Smooth muscle cell (in vitro differentiated cells): ENCODE measurements around the gene CD160. TPM values are rescaled to one million over a fixed set of nuclear protein-coding genes. Genes with fewer than 3 reads are reported as not detected.
A peak's percentile ranks its signal among the peaks of the same experiment; 100 is the strongest.

Source experiments
- DNase-seq: peaks from one replicate; lab custom pipeline; 2025; ENCODE audit not compliant: unreplicated experiment; lab: John Stamatoyannopoulos, UW
- H2AFZ ChIP-seq: fragments of 200-600 bp; sonication (generic); 2 replicates; pipeline ENCODE4 v1.6.0; 2016; ENCODE audit warnings: antibody characterized with exemption, low read depth, mild to moderate bottlenecking
- H3F3A ChIP-seq: fragments of 200-600 bp; sonication (generic); 2 replicates; pipeline ENCODE4 v1.6.0; 2017; ENCODE audit warnings: antibody characterized with exemption, low read depth
- H3K27ac ChIP-seq: fragments of 200-600 bp; sonication (generic); 2 replicates; pipeline ENCODE4 v1.5.1; 2016; ENCODE audit warnings: low read depth, mild to moderate bottlenecking
- H3K27me3 ChIP-seq: fragments of 200-600 bp; sonication (generic); 2 replicates; pipeline ENCODE4 v1.6.1; 2016; ENCODE audit warnings: low read depth, mild to moderate bottlenecking
- H3K36me3 ChIP-seq: fragments of 200-600 bp; sonication (generic); 2 replicates; pipeline ENCODE4 v1.5.1; 2016; ENCODE audit warnings: low read depth
- H3K4me1 ChIP-seq: fragments of 200-600 bp; sonication (generic); 2 replicates; pipeline ENCODE4 v1.5.1; 2016; ENCODE audit warnings: low read depth
- H3K4me2 ChIP-seq: fragments of 200-600 bp; sonication (generic); 2 replicates; pipeline ENCODE4 v1.6.0; 2016; ENCODE audit warnings: mild to moderate bottlenecking
- H3K4me3 ChIP-seq: fragments of 200-600 bp; sonication (generic); 2 replicates; pipeline ENCODE4 v1.5.1; 2016; ENCODE audit warnings: mild to moderate bottlenecking
- H3K79me2 ChIP-seq: fragments of 200-600 bp; sonication (generic); 2 replicates; pipeline ENCODE4 v1.6.0; 2016; ENCODE audit warnings: low read depth, mild to moderate bottlenecking
- H3K9ac ChIP-seq: fragments of 200-600 bp; sonication (generic); 2 replicates; pipeline ENCODE4 v1.6.0; 2016; ENCODE audit warnings: low read depth
- H3K9me3 ChIP-seq: fragments of 200-600 bp; sonication (generic); replicated peaks from 2 replicates; pipeline ENCODE4 v1.5.1; 2016; ENCODE audit warnings: low read depth
- H4K20me1 ChIP-seq: fragments of 200-600 bp; sonication (generic); 2 replicates; pipeline ENCODE4 v1.6.0; 2016; ENCODE audit warnings: low read depth
- WGBS: methylation state at CpG from one replicate; pipeline ENCODE4 v1.1.7; 2016; ENCODE audit warnings: low lambda C conversion rate; 5-methylcytosine and 5-hydroxymethylcytosine counted together
- polyA plus RNA-seq: library from polyadenylated mRNA; unstranded; fragments of >200 nt; fragmentation: Nextera tagmentation; extraction: Ambion mirVana; gene quantifications from 2 replicates; pipeline ENCODE4 v1.2.1, GENCODE V29; 2016
- total RNA-seq: library from RNA; depleted of rRNA; stranded (reverse); fragments of >200 nt; gene quantifications from 2 replicates; pipeline ENCODE4 v1.2.3, GENCODE V29; 2014
- TF ChIP-seq, protein P1 (sequence below): fragments of 200-600 bp; sonication (generic); IDR thresholded peaks from 2 replicates; pipeline ENCODE4 v1.5.1; 2017; ENCODE audit warnings: borderline replicate concordance, mild to moderate bottlenecking, antibody characterized with exemption; ENCODE audit not compliant: insufficient read depth, poor library complexity, severe bottlenecking

Gene CD160
- total and polyA plus RNA-seq, 2 experiments from 2014 or later = not detected

DNA sequence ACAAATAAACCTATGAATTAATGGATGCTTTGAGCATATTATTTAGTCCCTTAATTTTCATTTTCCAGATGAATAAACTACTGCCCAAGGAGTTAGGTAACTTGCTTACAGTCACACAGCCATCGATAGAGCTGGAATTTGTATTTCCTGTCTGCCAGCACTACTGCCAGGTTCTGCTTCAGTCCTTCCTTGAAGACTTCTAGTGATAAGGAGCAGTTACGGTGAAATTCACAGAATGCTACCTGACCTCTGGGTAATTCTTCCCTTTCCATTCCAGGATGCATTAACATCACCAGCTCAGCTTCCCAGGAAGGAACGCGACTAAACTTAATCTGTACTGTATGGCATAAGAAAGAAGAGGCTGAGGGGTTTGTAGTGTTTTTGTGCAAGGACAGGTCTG lies 11.2 kb downstream of the CD160 start:
- 88% methylated on average over 4 of the region's 4 CpGs for WGBS
- Histone ChIP-seq H3K4me2 (no peak overlapping the region), H2AFZ (no peak overlapping the region), H3K9me3 (no peaks in the 10 kb centered on the region), H3K36me3 (no peaks in the 10 kb centered on the region), H4K20me1 (no peaks in the 10 kb centered on the region), H3F3A (no peaks in the 10 kb centered on the region), H3K27ac (no peak overlapping the region), H3K9ac (no peak overlapping the region), H3K4me3 (no peak overlapping the region), H3K79me2 (no peaks in the 10 kb centered on the region), H3K4me1 (no peaks in the 10 kb centered on the region), H3K27me3 (no peaks in the 10 kb centered on the region)
- TF ChIP-seq, protein P1, sequence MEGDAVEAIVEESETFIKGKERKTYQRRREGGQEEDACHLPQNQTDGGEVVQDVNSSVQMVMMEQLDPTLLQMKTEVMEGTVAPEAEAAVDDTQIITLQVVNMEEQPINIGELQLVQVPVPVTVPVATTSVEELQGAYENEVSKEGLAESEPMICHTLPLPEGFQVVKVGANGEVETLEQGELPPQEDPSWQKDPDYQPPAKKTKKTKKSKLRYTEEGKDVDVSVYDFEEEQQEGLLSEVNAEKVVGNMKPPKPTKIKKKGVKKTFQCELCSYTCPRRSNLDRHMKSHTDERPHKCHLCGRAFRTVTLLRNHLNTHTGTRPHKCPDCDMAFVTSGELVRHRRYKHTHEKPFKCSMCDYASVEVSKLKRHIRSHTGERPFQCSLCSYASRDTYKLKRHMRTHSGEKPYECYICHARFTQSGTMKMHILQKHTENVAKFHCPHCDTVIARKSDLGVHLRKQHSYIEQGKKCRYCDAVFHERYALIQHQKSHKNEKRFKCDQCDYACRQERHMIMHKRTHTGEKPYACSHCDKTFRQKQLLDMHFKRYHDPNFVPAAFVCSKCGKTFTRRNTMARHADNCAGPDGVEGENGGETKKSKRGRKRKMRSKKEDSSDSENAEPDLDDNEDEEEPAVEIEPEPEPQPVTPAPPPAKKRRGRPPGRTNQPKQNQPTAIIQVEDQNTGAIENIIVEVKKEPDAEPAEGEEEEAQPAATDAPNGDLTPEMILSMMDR = no peak
- DNase-seq = no peak

DNA sequence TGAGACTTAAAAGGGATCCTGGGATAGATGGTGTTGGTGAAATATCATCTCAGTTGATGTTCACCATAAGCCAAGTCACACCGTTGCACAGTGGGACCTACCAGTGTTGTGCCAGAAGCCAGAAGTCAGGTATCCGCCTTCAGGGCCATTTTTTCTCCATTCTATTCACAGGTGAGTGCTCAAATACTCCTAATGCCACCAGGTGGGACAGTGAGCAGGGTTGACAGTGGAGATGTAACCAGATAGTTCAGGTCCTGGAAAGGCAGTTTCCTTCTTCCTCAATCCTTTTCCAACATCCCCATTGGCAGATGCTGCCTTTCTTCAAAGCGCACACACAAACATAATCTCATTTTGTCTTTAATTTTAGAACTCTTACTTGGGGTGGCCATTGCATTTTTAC lies 11.6 kb downstream of the CD160 start:
- Histone ChIP-seq H3K9ac (no peak overlapping the region), H3K4me2 (no peak overlapping the region), H3K4me1 (no peaks in the 10 kb centered on the region), H2AFZ (no peak overlapping the region), H4K20me1 (no peaks in the 10 kb centered on the region), H3K4me3 (no peak overlapping the region), H3K27me3 (no peaks in the 10 kb centered on the region), H3F3A (no peaks in the 10 kb centered on the region), H3K79me2 (no peaks in the 10 kb centered on the region), H3K36me3 (no peaks in the 10 kb centered on the region), H3K9me3 (no peaks in the 10 kb centered on the region), H3K27ac (no peak overlapping the region)
- 96% methylated on average over 3 of the region's 3 CpGs for WGBS
- DNase-seq = no peak
- TF ChIP-seq, protein P1 = no peak

DNA sequence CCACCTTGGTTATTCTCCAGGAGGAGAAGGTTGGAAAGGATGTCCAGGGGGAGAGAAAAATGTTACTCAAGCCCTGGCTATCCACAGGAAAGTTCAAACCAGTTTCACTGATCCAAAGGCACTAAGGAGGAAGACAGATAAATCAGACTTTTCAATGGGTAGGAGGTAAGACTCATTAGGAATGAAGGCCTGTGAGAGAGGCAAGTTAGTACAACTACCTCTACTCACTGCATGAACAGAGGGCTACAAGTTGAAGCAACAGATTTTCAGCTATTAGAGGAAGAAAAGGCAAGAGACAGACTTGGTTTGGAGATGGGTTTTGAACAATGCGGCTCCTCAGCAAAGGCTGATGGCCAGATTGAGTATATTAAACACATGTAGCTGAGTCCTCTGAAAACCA lies 16.9 kb downstream of the CD160 start:
- no peak overlapping the region for H3K4me2 ChIP-seq
- DNase-seq = no peak
- no peaks in the 10 kb centered on the region for H3K27me3 ChIP-seq

DNA sequence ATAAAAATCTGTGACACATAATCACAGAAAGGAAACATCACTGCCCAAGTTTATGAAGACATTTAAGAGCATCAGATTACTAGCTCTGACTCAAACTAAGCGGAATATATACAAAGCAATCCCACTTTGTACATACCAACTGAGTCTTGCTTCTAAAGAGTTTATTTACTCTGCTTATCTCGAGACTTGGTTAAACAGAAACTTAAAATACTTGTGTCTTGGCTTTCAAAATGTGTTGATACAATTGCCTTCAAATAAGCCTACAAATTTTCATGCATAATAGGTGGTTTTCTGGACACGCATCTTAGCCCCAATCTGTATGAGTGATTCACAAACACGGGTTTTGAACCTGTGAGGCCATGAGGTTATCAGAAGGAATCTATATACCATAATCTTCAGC lies 21.0 kb downstream of the CD160 start:
- Histone ChIP-seq H3K4me3 (no peak overlapping the region), H3K27ac (peak overlapping the region; percentile 52), H4K20me1 (no peaks in the 10 kb centered on the region), H3F3A (peaks cover 9% of the 10 kb centered on the region), H2AFZ (no peak overlapping the region), H3K9me3 (no peaks in the 10 kb centered on the region), H3K4me2 (peak overlapping the region; percentile 63), H3K36me3 (peaks cover 9% of the 10 kb centered on the region), H3K9ac (no peak overlapping the region), H3K4me1 (peaks cover 4% of the 10 kb centered on the region), H3K79me2 (no peaks in the 10 kb centered on the region), H3K27me3 (no peaks in the 10 kb centered on the region)
- no peak for DNase-seq
- WGBS = 26% methylated on average over 4 of the region's 4 CpGs
- TF ChIP-seq, protein P1 = no peak

More for the DNA sequence above, 16.9 kb downstream of the CD160 start:
- Histone ChIP-seq H4K20me1 (no peaks in the 10 kb centered on the region), H3K9me3 (no peaks in the 10 kb centered on the region), H3K79me2 (no peaks in the 10 kb centered on the region), H3K4me1 (peaks cover 4% of the 10 kb centered on the region), H3F3A (peaks cover 9% of the 10 kb centered on the region), H3K9ac (no peak overlapping the region), H2AFZ (no peak overlapping the region), H3K36me3 (no peaks in the 10 kb centered on the region), H3K4me3 (no peak overlapping the region), H3K27ac (no peak overlapping the region)
- 100% methylated on average over 1 of the region's 1 CpG for WGBS
- TF ChIP-seq, protein P1 = no peak
